ENCODE data around the gene IARS1.

DNA sequence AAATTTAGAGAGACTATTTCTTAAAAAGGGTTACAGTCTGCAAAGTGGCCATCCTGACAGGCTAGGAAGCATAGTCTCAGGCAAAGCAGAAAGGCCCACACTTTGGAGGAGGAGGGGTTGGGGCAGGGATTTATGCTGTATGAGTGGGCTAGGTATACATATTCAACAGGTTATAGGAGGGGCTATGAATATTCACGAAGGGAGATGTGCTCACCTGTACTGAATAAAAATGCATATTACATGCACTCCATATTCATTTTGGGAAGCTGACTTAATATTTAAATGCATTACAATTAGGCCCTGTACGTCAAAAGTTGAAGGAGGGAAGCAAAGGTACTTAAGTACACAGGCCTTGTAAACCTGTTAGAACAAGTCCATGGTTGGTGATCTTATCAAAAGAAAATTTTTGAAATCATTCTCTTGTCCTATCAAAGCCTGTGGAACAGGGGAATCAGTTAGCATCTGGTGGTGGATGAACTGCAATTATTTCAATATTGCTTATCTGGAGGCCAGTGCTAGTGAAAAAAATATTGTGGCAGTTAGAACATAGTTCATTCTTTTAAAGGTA, 33.9 kb upstream of the IARS1 start:
- no peak for TF ChIP-seq ZNF234 (CRISPR knock-in tag; conservative IDR thresholded peaks at IDR 0.05)
- TF ChIP-seq CBX2 (IDR thresholded peaks at IDR 0.05; ENCODE audit: low read depth, low read length) = no peak
- no peak for TF ChIP-seq CBX2 (CRISPR knock-in tag; IDR thresholded peaks at IDR 0.05; ENCODE audit: low read depth)
- TF ChIP-seq, protein P1, sequence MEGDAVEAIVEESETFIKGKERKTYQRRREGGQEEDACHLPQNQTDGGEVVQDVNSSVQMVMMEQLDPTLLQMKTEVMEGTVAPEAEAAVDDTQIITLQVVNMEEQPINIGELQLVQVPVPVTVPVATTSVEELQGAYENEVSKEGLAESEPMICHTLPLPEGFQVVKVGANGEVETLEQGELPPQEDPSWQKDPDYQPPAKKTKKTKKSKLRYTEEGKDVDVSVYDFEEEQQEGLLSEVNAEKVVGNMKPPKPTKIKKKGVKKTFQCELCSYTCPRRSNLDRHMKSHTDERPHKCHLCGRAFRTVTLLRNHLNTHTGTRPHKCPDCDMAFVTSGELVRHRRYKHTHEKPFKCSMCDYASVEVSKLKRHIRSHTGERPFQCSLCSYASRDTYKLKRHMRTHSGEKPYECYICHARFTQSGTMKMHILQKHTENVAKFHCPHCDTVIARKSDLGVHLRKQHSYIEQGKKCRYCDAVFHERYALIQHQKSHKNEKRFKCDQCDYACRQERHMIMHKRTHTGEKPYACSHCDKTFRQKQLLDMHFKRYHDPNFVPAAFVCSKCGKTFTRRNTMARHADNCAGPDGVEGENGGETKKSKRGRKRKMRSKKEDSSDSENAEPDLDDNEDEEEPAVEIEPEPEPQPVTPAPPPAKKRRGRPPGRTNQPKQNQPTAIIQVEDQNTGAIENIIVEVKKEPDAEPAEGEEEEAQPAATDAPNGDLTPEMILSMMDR (CRISPR knock-in tag; IDR thresholded peaks at IDR 0.05) = no peak
- no peak for TF ChIP-seq POLR2A (IDR thresholded peaks at IDR 0.05; ENCODE audit: insufficient read depth in 1 of 2, low read depth in 2 of 2, low read length in 2 of 2)
- TF ChIP-seq EED (CRISPR knock-in tag; IDR thresholded peaks at IDR 0.05) = no peak
- TF ChIP-seq HDAC2 (CRISPR knock-in tag; IDR thresholded peaks at IDR 0.05) = no peak
- TF ChIP-seq HHEX (CRISPR knock-in tag; IDR thresholded peaks at IDR 0.05) = no peak
- TF ChIP-seq PHF8 (CRISPR knock-in tag; IDR thresholded peaks at IDR 0.05) = no peak
- TF ChIP-seq ZNF354B (CRISPR knock-in tag; IDR thresholded peaks at IDR 0.05) = no peak
- no peak for TF ChIP-seq ZNF431 (CRISPR knock-in tag; IDR thresholded peaks at IDR 0.05; ENCODE audit: borderline replicate concordance, low read depth)
- no peak for TF ChIP-seq SMC3 (IDR thresholded peaks at IDR 0.05; ENCODE audit: low read length)
- no peak for TF ChIP-seq ZNF574 (CRISPR knock-in tag; IDR thresholded peaks at IDR 0.05)
- no peak for TF ChIP-seq ZNF629 (CRISPR knock-in tag; conservative IDR thresholded peaks at IDR 0.05)
- TF ChIP-seq U2AF2 (IDR thresholded peaks at IDR 0.05; ENCODE audit: low read depth, low read length) = no peak
